K562 (cell line): ENCODE results near the gene WIPF3. TPM values are rescaled to one million over a fixed set of nuclear protein-coding genes. Genes with fewer than 3 reads are reported as not detected.

ENCODE experiments used
- CTBP1 ChIP-seq: fragments of 450-650 bp; IDR thresholded peaks from 2 replicates; pipeline ENCODE4 v1.6.1; 2016; ENCODE audit warnings: borderline replicate concordance
- ELF1 ChIP-seq: fragments of 200-800 bp; sonication (Bioruptor generic); IDR thresholded peaks from 2 replicates; pipeline ENCODE4 v1.6.1; 2016; ENCODE audit warnings: missing genetic modification characterization, missing compliant biosample characterization
- KDM5B ChIP-seq: fragments of 200-600 bp; sonication (generic); IDR thresholded peaks from 2 replicates; pipeline ENCODE4 v1.6.1; 2012; ENCODE audit warnings: low read depth, mild to moderate bottlenecking, moderate library complexity, low read length, control low read depth, inconsistent platforms; ENCODE audit not compliant: insufficient replicate concordance
- MEIS2 ChIP-seq: fragments of 450-650 bp; IDR thresholded peaks from 2 replicates; pipeline ENCODE4 v1.6.1; 2014; ENCODE audit warnings: mild to moderate bottlenecking; ENCODE audit not compliant: partially characterized antibody
- NCOR1 ChIP-seq: fragments of 450-650 bp; IDR thresholded peaks from 2 replicates; pipeline ENCODE4 v1.6.1; 2016; ENCODE audit warnings: mild to moderate bottlenecking, moderate library complexity
- RCOR1 ChIP-seq, 2 experiments: IDR thresholded peaks; 2 replicates each; pipeline ENCODE4 v1.6.1; 2012; ENCODE audit warnings: low read depth in 2 of 2, low read length in 2 of 2, borderline replicate concordance in 1 of 2, improper control_type of control experiment in 1 of 2
- SMARCA4 ChIP-seq: fragments of 450-650 bp; IDR thresholded peaks from 2 replicates; pipeline ENCODE4 v1.6.1; 2016
- TAF9B ChIP-seq: fragments of 450-650 bp; IDR thresholded peaks from 2 replicates; pipeline ENCODE4 v1.6.1; 2018; ENCODE audit warnings: mild to moderate bottlenecking; ENCODE audit not compliant: partially characterized antibody
- ZNF75A ChIP-seq: fragments of 450-650 bp; formaldehyde crosslinking; IDR thresholded peaks from 2 replicates; pipeline ENCODE4 v1.4.0; 2020; ENCODE audit warnings: mild to moderate bottlenecking
- polyA plus RNA-seq, 8 experiments: library from polyadenylated mRNA; depleted of rRNA in 4 of 8; stranded (reverse) in 5 of 8; unstranded in 3 of 8; fragments of >200 nt; fragmentation: Nextera tagmentation in 2 of 8; fragmentation: Illumina TruSeq in 1 of 8; extraction: Ambion mirVana in 2 of 8; extraction: Trizol in 1 of 8; gene quantifications; 2 replicates each; pipeline versions ENCODE4 v1.2.1 to v1.2.3, GENCODE V29; 2011 to 2014; ENCODE audit warnings: inconsistent platforms in 1 of 8, missing spikeins in 1 of 8
- total RNA-seq, 7 experiments: library from RNA; depleted of rRNA in 6 of 7; stranded (reverse); fragments of >200 nt in 6 of 7; fragmentation: Illumina TruSeq in 2 of 7; extraction: Trizol in 2 of 7; gene quantifications; 2 replicates each; pipeline versions ENCODE4 v1.2.1 to v1.2.3, GENCODE V29; 2011 to 2021; ENCODE audit warnings: low replicate concordance in 1 of 7
- TF ChIP-seq, protein P1 (sequence below): fragments of 250-450 bp; sonication (Bioruptor Pico); IDR thresholded peaks from 2 replicates; pipeline ENCODE4 v1.8.0; 2022; ENCODE audit warnings: inconsistent platforms
- TF ChIP-seq, protein P2 (sequence below): sonication (generic); formaldehyde crosslinking; IDR thresholded peaks from 2 replicates; pipeline ENCODE4 v1.8.1; 2023; ENCODE audit warnings: mild to moderate bottlenecking, missing genetic modification reagents
- TF ChIP-seq, protein P3 (sequence below), 2 experiments: IDR thresholded peaks; 2 replicates each; pipeline ENCODE4 v1.6.1; 2012; ENCODE audit warnings: improper control_type of control experiment in 2 of 2, low read depth in 2 of 2, low read length in 2 of 2, borderline replicate concordance in 1 of 2
- TF ChIP-seq, protein P4 (sequence below): fragments of 450-650 bp; formaldehyde crosslinking; IDR thresholded peaks from 2 replicates; pipeline ENCODE4 v1.4.0; 2020; ENCODE audit warnings: mild to moderate bottlenecking

The WIPF3 gene
- total and polyA plus RNA-seq, 9 of the 15 experiments (the other 6 are each of a cell fraction or from before 2014, with no cell fraction given) = 0.18 to 3.2 (median 1.7) TPM

DNA sequence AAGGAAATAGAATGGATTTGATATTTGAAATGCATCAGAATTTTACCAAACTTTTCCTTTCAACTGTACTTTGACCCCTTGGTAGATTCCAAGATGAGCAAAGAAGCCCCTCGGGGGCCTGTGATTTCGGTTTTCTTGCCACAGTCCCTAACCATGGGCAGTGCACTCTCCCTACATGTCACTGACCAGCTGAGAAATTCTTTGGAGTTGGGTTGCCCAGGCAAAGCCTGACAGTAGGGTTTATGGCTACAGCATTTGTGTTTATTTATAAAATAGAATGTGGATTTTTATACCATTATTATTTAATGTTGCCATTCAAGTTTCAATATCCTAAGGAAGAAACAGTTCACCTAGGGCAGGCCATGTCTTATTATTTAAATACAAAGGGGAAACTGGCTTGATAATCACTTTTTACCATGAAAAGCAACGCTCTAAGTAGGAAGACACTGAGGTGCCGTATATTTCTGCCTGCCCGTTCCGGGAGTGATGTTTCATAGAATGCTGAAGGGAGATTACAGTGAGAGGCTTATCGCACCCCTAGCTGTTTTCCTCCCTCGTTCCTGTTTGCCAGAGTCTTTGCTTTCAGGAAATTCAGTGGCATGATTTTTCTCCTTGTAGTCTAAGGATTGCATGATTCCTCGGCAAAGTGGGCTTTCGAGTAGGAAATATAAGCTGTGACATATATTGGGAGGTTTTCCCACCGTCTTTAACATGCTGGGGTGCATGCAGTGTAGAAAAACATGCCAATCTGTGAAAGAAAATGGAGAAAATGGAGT lies 35.8 kb downstream of the WIPF3 start (continued):
- TF ChIP-seq CTBP1 (peak; percentile 29; the same call in 1 of the 2 replicates), KDM5B (no peak), MEIS2 (peak; percentile 17), SMARCA4 (peak; percentile 79), ELF1 (tag) (peak; percentile 47; the same call in 1 of the 2 replicates), ZNF75A (CRISPR knock-in tag) (peak; percentile 85), TAF9B (no peak), NCOR1 (peak; percentile 60), RCOR1 (IDR thresholded peaks at IDR 0.05; ENCODE audit: borderline replicate concordance in 1 of 2, low read depth in 2 of 2, low read length in 2 of 2) (peak in 1 of 2 experiments; percentile 37; a peak in 1 of 4 replicates)
- TF ChIP-seq, protein P1, sequence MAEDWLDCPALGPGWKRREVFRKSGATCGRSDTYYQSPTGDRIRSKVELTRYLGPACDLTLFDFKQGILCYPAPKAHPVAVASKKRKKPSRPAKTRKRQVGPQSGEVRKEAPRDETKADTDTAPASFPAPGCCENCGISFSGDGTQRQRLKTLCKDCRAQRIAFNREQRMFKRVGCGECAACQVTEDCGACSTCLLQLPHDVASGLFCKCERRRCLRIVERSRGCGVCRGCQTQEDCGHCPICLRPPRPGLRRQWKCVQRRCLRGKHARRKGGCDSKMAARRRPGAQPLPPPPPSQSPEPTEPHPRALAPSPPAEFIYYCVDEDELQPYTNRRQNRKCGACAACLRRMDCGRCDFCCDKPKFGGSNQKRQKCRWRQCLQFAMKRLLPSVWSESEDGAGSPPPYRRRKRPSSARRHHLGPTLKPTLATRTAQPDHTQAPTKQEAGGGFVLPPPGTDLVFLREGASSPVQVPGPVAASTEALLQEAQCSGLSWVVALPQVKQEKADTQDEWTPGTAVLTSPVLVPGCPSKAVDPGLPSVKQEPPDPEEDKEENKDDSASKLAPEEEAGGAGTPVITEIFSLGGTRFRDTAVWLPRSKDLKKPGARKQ (CRISPR knock-in tag) = 0 out of 2 replicates have a peak, but pooled peaks have one; percentile 12
- TF ChIP-seq, protein P2, sequence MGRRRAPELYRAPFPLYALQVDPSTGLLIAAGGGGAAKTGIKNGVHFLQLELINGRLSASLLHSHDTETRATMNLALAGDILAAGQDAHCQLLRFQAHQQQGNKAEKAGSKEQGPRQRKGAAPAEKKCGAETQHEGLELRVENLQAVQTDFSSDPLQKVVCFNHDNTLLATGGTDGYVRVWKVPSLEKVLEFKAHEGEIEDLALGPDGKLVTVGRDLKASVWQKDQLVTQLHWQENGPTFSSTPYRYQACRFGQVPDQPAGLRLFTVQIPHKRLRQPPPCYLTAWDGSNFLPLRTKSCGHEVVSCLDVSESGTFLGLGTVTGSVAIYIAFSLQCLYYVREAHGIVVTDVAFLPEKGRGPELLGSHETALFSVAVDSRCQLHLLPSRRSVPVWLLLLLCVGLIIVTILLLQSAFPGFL (CRISPR knock-in tag) = no peak
- TF ChIP-seq, protein P3, sequence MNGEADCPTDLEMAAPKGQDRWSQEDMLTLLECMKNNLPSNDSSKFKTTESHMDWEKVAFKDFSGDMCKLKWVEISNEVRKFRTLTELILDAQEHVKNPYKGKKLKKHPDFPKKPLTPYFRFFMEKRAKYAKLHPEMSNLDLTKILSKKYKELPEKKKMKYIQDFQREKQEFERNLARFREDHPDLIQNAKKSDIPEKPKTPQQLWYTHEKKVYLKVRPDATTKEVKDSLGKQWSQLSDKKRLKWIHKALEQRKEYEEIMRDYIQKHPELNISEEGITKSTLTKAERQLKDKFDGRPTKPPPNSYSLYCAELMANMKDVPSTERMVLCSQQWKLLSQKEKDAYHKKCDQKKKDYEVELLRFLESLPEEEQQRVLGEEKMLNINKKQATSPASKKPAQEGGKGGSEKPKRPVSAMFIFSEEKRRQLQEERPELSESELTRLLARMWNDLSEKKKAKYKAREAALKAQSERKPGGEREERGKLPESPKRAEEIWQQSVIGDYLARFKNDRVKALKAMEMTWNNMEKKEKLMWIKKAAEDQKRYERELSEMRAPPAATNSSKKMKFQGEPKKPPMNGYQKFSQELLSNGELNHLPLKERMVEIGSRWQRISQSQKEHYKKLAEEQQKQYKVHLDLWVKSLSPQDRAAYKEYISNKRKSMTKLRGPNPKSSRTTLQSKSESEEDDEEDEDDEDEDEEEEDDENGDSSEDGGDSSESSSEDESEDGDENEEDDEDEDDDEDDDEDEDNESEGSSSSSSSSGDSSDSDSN (IDR thresholded peaks at IDR 0.05; ENCODE audit: borderline replicate concordance in 1 of 2, low read depth in 2 of 2, low read length in 2 of 2) = peak in 1 of 2 experiments; percentile 46; a peak in 1 of 4 replicates
- TF ChIP-seq, protein P4, sequence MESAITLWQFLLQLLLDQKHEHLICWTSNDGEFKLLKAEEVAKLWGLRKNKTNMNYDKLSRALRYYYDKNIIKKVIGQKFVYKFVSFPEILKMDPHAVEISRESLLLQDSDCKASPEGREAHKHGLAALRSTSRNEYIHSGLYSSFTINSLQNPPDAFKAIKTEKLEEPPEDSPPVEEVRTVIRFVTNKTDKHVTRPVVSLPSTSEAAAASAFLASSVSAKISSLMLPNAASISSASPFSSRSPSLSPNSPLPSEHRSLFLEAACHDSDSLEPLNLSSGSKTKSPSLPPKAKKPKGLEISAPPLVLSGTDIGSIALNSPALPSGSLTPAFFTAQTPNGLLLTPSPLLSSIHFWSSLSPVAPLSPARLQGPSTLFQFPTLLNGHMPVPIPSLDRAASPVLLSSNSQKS = no peak
- TF ChIP-seq, all 486 proteins: peak for 25
